ENCODE results near the gene TMEM269.

DNA sequence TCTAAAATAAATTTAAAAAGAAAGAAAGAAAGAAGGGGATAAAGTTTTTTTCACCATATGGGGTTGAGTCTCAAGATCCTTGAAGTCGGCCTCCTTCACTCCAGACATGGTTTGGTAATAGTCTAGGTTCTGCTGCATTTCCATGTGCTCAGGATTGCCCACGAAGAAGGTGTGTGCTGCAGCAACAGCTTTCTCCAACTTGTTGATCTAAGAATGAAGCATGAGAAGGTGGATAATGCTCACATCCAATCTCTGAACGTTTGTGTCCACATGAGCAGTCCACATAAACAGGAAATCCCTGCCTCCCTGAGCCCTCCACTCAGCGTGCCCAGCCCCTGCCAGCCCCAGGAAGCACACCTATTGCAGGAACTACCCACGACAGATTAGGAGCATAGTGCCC lies 22.5 kb upstream of the TMEM269 start:
- TF ChIP-seq, protein P1, sequence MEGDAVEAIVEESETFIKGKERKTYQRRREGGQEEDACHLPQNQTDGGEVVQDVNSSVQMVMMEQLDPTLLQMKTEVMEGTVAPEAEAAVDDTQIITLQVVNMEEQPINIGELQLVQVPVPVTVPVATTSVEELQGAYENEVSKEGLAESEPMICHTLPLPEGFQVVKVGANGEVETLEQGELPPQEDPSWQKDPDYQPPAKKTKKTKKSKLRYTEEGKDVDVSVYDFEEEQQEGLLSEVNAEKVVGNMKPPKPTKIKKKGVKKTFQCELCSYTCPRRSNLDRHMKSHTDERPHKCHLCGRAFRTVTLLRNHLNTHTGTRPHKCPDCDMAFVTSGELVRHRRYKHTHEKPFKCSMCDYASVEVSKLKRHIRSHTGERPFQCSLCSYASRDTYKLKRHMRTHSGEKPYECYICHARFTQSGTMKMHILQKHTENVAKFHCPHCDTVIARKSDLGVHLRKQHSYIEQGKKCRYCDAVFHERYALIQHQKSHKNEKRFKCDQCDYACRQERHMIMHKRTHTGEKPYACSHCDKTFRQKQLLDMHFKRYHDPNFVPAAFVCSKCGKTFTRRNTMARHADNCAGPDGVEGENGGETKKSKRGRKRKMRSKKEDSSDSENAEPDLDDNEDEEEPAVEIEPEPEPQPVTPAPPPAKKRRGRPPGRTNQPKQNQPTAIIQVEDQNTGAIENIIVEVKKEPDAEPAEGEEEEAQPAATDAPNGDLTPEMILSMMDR (IDR thresholded peaks at IDR 0.05) = no peak
- TF ChIP-seq EZH2 (IDR thresholded peaks at IDR 0.05; ENCODE audit: borderline replicate concordance, insufficient read depth, low read depth, low read length, poor library complexity, severe bottlenecking) = no peak

All from B cell (primary cell).